OCI-LY1 (cell line): ENCODE measurements around the gene ISCA1.

Source experiments
- H2AFZ ChIP-seq: fragments of 200-600 bp; sonication (generic), shearing (Covaris generic); 2 replicates; pipeline ENCODE4 v1.6.0; 2014; ENCODE audit warnings: antibody characterized with exemption, mild to moderate bottlenecking, low read length
- H3F3A ChIP-seq: fragments of 200-600 bp; sonication (generic), shearing (Covaris generic); 2 replicates; pipeline ENCODE4 v1.6.0; 2014; ENCODE audit warnings: mild to moderate bottlenecking, antibody characterized with exemption, low read length, moderate library complexity; ENCODE audit not compliant: insufficient read depth
- H3K27ac ChIP-seq: fragments of 200-600 bp; sonication (generic); 2 replicates; pipeline ENCODE4 v1.5.1; 2014; ENCODE audit warnings: low read length, mixed run types, mild to moderate bottlenecking, low read depth; ENCODE audit not compliant: poor library complexity, severe bottlenecking
- H3K27me3 ChIP-seq: fragments of 200-600 bp; sonication (generic); 2 replicates; pipeline ENCODE4 v1.6.0; 2014; ENCODE audit warnings: antibody characterized with exemption, mild to moderate bottlenecking, low read length, moderate library complexity; ENCODE audit not compliant: insufficient read depth
- H3K36me3 ChIP-seq: fragments of 200-600 bp; sonication (generic); 2 replicates; pipeline ENCODE4 v1.6.1; 2014; ENCODE audit warnings: mild to moderate bottlenecking, antibody characterized with exemption, low read length, moderate library complexity, mixed read lengths; ENCODE audit not compliant: insufficient read depth
- H3K4me1 ChIP-seq: fragments of 200-600 bp; sonication (generic); 2 replicates; pipeline ENCODE4 v1.5.1; 2014; ENCODE audit warnings: mild to moderate bottlenecking, low read length, moderate library complexity; ENCODE audit not compliant: insufficient read depth, severe bottlenecking
- H3K4me2 ChIP-seq: fragments of 200-600 bp; sonication (generic), shearing (Covaris generic); 2 replicates; pipeline ENCODE4 v1.6.1; 2014; ENCODE audit warnings: low read length
- H3K4me3 ChIP-seq: fragments of 200-600 bp; sonication (generic); 2 replicates; pipeline ENCODE4 v1.5.1; 2014; ENCODE audit warnings: low read length, low read depth, mild to moderate bottlenecking, mixed read lengths; ENCODE audit not compliant: poor library complexity, severe bottlenecking
- H3K79me2 ChIP-seq: fragments of 200-600 bp; shearing (Covaris generic); 2 replicates; pipeline ENCODE4 v1.6.1; 2016; ENCODE audit warnings: mixed run types, low read length, mixed read lengths; ENCODE audit not compliant: insufficient read depth
- H3K9ac ChIP-seq: fragments of 200-600 bp; sonication (generic), shearing (Covaris generic); 2 replicates; pipeline ENCODE4 v1.6.1; 2014; ENCODE audit warnings: mild to moderate bottlenecking, low read length, mixed read lengths
- H3K9me2 ChIP-seq: fragments of 200-600 bp; sonication (generic), shearing (Covaris generic); 2 replicates; pipeline ENCODE4 v1.6.1; 2014; ENCODE audit warnings: low read depth, mild to moderate bottlenecking, low read length, mixed read lengths
- H3K9me3 ChIP-seq: fragments of 200-600 bp; shearing (Covaris generic); 2 replicates; pipeline ENCODE4 v1.6.1; 2014; ENCODE audit warnings: low read length, mixed read lengths
- H4K20me1 ChIP-seq: fragments of 200-600 bp; sonication (generic), shearing (Covaris generic); 2 replicates; pipeline ENCODE4 v1.6.0; 2016; ENCODE audit warnings: mild to moderate bottlenecking, low read length; ENCODE audit not compliant: insufficient read depth
- CTCF ChIP-seq: fragments of 200-600 bp; sonication (generic), shearing (Covaris generic); IDR thresholded peaks from 2 replicates; pipeline ENCODE4 v1.5.1; 2017; ENCODE audit warnings: mild to moderate bottlenecking, antibody characterized with exemption, low read length, moderate library complexity, mixed read lengths
- EZH2 ChIP-seq: fragments of 200-600 bp; sonication (generic), shearing (Covaris generic); IDR thresholded peaks from 2 replicates; pipeline ENCODE4 v1.8.0; 2017; ENCODE audit warnings: borderline replicate concordance, mixed run types, mild to moderate bottlenecking, antibody characterized with exemption, low read length, moderate library complexity, mixed read lengths

Gene ISCA1

GRCh38 chr9:86262492-86262891 lies 19.8 kb downstream of the ISCA1 start:
- H3K36me3 ChIP-seq: peaks cover 40% of the 10 kb centered on the region
- no peak overlapping the region for H3K9ac ChIP-seq

GRCh38 chr9:86259557-86259956 lies 22.8 kb downstream of the ISCA1 start, which contains the start of gene C9orf153:
Gene C9orf153, minus strand, starts transcription at chr9:86259657. Its CDS starts 30,054 bp downstream, at chr9:86229603.
- no peaks in the 10 kb centered on the region for H3K9me2 ChIP-seq
- no peaks in the 10 kb centered on the region for H4K20me1 ChIP-seq
- H2AFZ ChIP-seq: no peak within 1 kb of the TSS
- H3K4me2 ChIP-seq: no peak within 1 kb of the TSS
- no peaks in the 10 kb centered on the region for H3K27me3 ChIP-seq
- H3F3A ChIP-seq: no peaks in the 10 kb centered on the region
- no peak within 1 kb of the TSS for H3K9ac ChIP-seq
- H3K9me3 ChIP-seq: no peaks in the 10 kb centered on the region
- H3K79me2 ChIP-seq: no peaks in the 10 kb centered on the region
- peaks cover 22% of the 10 kb centered on the region; the same call in 1 of the 2 replicates for H3K36me3 ChIP-seq
- H3K4me1 ChIP-seq: no peaks in the 10 kb centered on the region
- H3K27ac ChIP-seq: no peak within 1 kb of the TSS
- TF ChIP-seq CTCF (no peak), EZH2 (no peak)
- H3K4me3 ChIP-seq: no peak within 1 kb of the TSS

More at GRCh38 chr9:86262492-86262891, 19.8 kb downstream of the ISCA1 start:
- Histone ChIP-seq H3K4me2 (no peak overlapping the region), H3K9me3 (no peaks in the 10 kb centered on the region), H3K79me2 (no peaks in the 10 kb centered on the region), H3K4me3 (no peak overlapping the region), H3F3A (no peaks in the 10 kb centered on the region), H3K9me2 (no peaks in the 10 kb centered on the region), H3K4me1 (no peaks in the 10 kb centered on the region), H3K27me3 (no peaks in the 10 kb centered on the region), H3K27ac (no peak overlapping the region), H4K20me1 (no peaks in the 10 kb centered on the region), H2AFZ (no peak overlapping the region)
- TF ChIP-seq CTCF (no peak), EZH2 (no peak)

GRCh38 chr9:86257391-86257790 lies 24.9 kb downstream of the ISCA1 start:
- H3F3A ChIP-seq: no peaks in the 10 kb centered on the region
- no peak overlapping the region for H3K4me3 ChIP-seq
- no peaks in the 10 kb centered on the region for H3K4me1 ChIP-seq
- no peak overlapping the region for H3K9ac ChIP-seq
- no peaks in the 10 kb centered on the region for H4K20me1 ChIP-seq
- no peak overlapping the region for H3K27ac ChIP-seq
- no peaks in the 10 kb centered on the region for H3K27me3 ChIP-seq
- H3K36me3 ChIP-seq: peaks cover 6% of the 10 kb centered on the region; the same call in 1 of the 2 replicates
- H3K9me2 ChIP-seq: no peaks in the 10 kb centered on the region
- TF ChIP-seq CTCF (no peak), EZH2 (no peak)
- H3K9me3 ChIP-seq: peaks cover 4% of the 10 kb centered on the region; the same call in 1 of the 2 replicates
- H2AFZ ChIP-seq: no peak overlapping the region
- no peak overlapping the region for H3K4me2 ChIP-seq
- H3K79me2 ChIP-seq: no peaks in the 10 kb centered on the region
